H1 (cell line): Measurements from ENCODE around the gene TMEM50A. TPM values are rescaled to one million over a fixed set of nuclear protein-coding genes. Genes with fewer than 3 reads are reported as not detected.
"Not testable (repeated sequence)": the region's sequence is repeated elsewhere in the genome, so short reads cannot be mapped to it uniquely, and the experiment has no call there.

Experiments
- CTCF ChIA-PET: fragments of 300-600 bp; sonication (Branson Sonifier 250); formaldehyde crosslinking; loops from one replicate; lab custom pipeline; 2021; ENCODE audit not compliant: partially characterized antibody; lab: Charles Lee
- POLR2A ChIA-PET: fragments of 300-600 bp; sonication (Branson Sonifier 250); formaldehyde crosslinking; loops from one replicate; lab custom pipeline; 2021; ENCODE audit warnings: inconsistent platforms; ENCODE audit not compliant: partially characterized antibody; lab: Charles Lee
- DNase-seq, 2 experiments: peaks; one replicate each; pipeline versions ENCODE4 v3.0.0 to v3.0.0-alpha.2; 2010 to 2022; ENCODE audit warnings: low spot score in 2 of 2, low read depth in 1 of 2, mixed read lengths in 1 of 2
- FAIRE-seq: peaks from 2 replicates; lab custom pipeline; 2011; peaks lifted over from hg19 to GRCh38; lab: Jason Lieb, UNC
- H2AFZ ChIP-seq: 2 replicates; pipeline ENCODE4 v1.8.1; 2012; ENCODE audit warnings: low read length, inconsistent platforms
- H2AK5ac ChIP-seq: 2 replicates; pipeline ENCODE4 v1.6.1; 2013; ENCODE audit warnings: low read depth, low read length
- H2BK120ac ChIP-seq: replicated peaks from 2 replicates; pipeline ENCODE3; 2013; ENCODE audit warnings: low read depth, low read length, inconsistent platforms
- H2BK12ac ChIP-seq: 2 replicates; pipeline ENCODE4 v1.6.1; 2013; ENCODE audit warnings: low read depth, low read length
- H2BK15ac ChIP-seq: 2 replicates; pipeline ENCODE4 v1.6.1; 2013; ENCODE audit warnings: low read length
- H2BK20ac ChIP-seq: 2 replicates; pipeline ENCODE4 v1.6.1; 2013; ENCODE audit warnings: low read length
- H2BK5ac ChIP-seq: 2 replicates; pipeline ENCODE4 v1.6.1; 2013; ENCODE audit warnings: low read depth, low read length
- H3K14ac ChIP-seq: 2 replicates; pipeline ENCODE4 v1.6.1; 2013; ENCODE audit warnings: inconsistent platforms; ENCODE audit not compliant: insufficient read length
- H3K18ac ChIP-seq: 2 replicates; pipeline ENCODE4 v1.6.1; 2013; ENCODE audit warnings: low read length; ENCODE audit errors: extremely low read depth
- H3K23ac ChIP-seq: 2 replicates; pipeline ENCODE4 v1.6.1; 2013; ENCODE audit warnings: inconsistent platforms; ENCODE audit not compliant: insufficient read length
- H3K23me2 ChIP-seq: 2 replicates; pipeline ENCODE4 v1.6.1; 2013; ENCODE audit warnings: low read depth, low read length
- H3K27ac ChIP-seq: 2 replicates; pipeline ENCODE4 v1.6.1; 2011; ENCODE audit warnings: low read depth, low read length, inconsistent platforms
- H3K27me3 ChIP-seq, 4 experiments: replicated peaks in 1 of 4; 1 replicate in 1 of 4; 2 replicates in 3 of 4; pipeline versions ENCODE4 v1.6.1 to v1.8.1; 2011 to 2013; ENCODE audit warnings: low read length in 3 of 4, mild to moderate bottlenecking in 3 of 4, inconsistent platforms in 2 of 4, mixed read lengths in 2 of 4, moderate library complexity in 1 of 4; ENCODE audit not compliant: control insufficient read depth in 3 of 4, insufficient read depth in 3 of 4; ENCODE audit errors: extremely low read depth in 1 of 4
- H3K36me3 ChIP-seq, 4 experiments: 2 replicates each; pipeline versions ENCODE4 v1.6.1 to v1.8.1; 2011 to 2013; ENCODE audit warnings: mild to moderate bottlenecking in 4 of 4, low read length in 3 of 4, moderate library complexity in 2 of 4, control low read depth in 1 of 4, inconsistent platforms in 1 of 4; ENCODE audit not compliant: insufficient read depth in 4 of 4, control insufficient read depth in 2 of 4
- H3K4ac ChIP-seq: replicated peaks from 2 replicates; pipeline ENCODE3; 2013; ENCODE audit warnings: low read length, low read depth, mixed read lengths, inconsistent platforms; ENCODE audit not compliant: insufficient read length
- H3K4me1 ChIP-seq, 4 experiments: replicated peaks in 1 of 4; 1 replicate in 1 of 4; 2 replicates in 3 of 4; pipeline versions ENCODE4 v1.6.1 to v1.8.1; 2011 to 2013; ENCODE audit warnings: low read length in 3 of 4, inconsistent platforms in 2 of 4, mixed read lengths in 1 of 4; ENCODE audit not compliant: insufficient read depth in 4 of 4, control insufficient read depth in 3 of 4
- H3K4me2 ChIP-seq, 2 experiments: 2 replicates each; pipeline versions ENCODE4 v1.6.1 to v1.8.1; 2011 to 2013; ENCODE audit warnings: low read depth in 2 of 2, low read length in 2 of 2, control low read depth in 1 of 2, inconsistent platforms in 1 of 2, mild to moderate bottlenecking in 1 of 2; ENCODE audit not compliant: insufficient read depth in 1 of 2
- H3K4me3 ChIP-seq, 4 experiments: fragments of 200-600, 300-600 bp in 1 of 4; sonication (generic), shearing (Covaris generic), sonication (Bioruptor Twin) in 1 of 4; 2 replicates each; pipeline versions ENCODE4 v1.5.1 to v1.8.1; 2011 to 2016; ENCODE audit warnings: low read length in 4 of 4, low read depth in 3 of 4, control low read depth in 2 of 4, inconsistent platforms in 2 of 4, mild to moderate bottlenecking in 2 of 4, mixed read lengths in 1 of 4, moderate library complexity in 1 of 4; ENCODE audit not compliant: insufficient read depth in 2 of 4; ENCODE audit errors: extremely low read depth in 1 of 4
- H3K56ac ChIP-seq: replicated peaks from 2 replicates; pipeline ENCODE3; 2013; ENCODE audit warnings: low read depth, mild to moderate bottlenecking, mixed read lengths, low read length, inconsistent platforms; ENCODE audit not compliant: insufficient read length
- H3K79me1 ChIP-seq: 2 replicates; pipeline ENCODE4 v1.6.1; 2013; ENCODE audit warnings: low read depth, low read length, control low read depth
- H3K79me2 ChIP-seq, 2 experiments: 2 replicates each; pipeline versions ENCODE4 v1.6.1 to v1.8.1; 2012 to 2013; ENCODE audit warnings: low read length in 2 of 2, mild to moderate bottlenecking in 2 of 2, inconsistent platforms in 1 of 2; ENCODE audit not compliant: insufficient read depth in 2 of 2, control insufficient read depth in 1 of 2
- H3K9ac ChIP-seq, 4 experiments: replicated peaks in 1 of 4; 1 replicate in 1 of 4; 2 replicates in 3 of 4; pipeline versions ENCODE4 v1.6.1 to v1.8.1; 2011 to 2013; ENCODE audit warnings: low read depth in 3 of 4, low read length in 3 of 4, control low read depth in 2 of 4, mild to moderate bottlenecking in 2 of 4, moderate library complexity in 2 of 4, inconsistent platforms in 1 of 4; ENCODE audit errors: extremely low read depth in 1 of 4
- H3K9me3 ChIP-seq, 2 experiments: 2 replicates each; pipeline versions ENCODE4 v1.6.1 to v1.8.1; 2012 to 2013; ENCODE audit warnings: mild to moderate bottlenecking in 2 of 2, moderate library complexity in 2 of 2, control low read depth in 1 of 2, inconsistent platforms in 1 of 2, low read depth in 1 of 2, low read length in 1 of 2, mixed read lengths in 1 of 2; ENCODE audit not compliant: insufficient read depth in 2 of 2
- H4K20me1 ChIP-seq, 2 experiments: replicated peaks in 1 of 2; 2 replicates each; pipeline versions ENCODE3 to v1.8.1; 2011 to 2013; ENCODE audit warnings: inconsistent platforms in 2 of 2, low read length in 2 of 2, mild to moderate bottlenecking in 1 of 2; ENCODE audit not compliant: insufficient read depth in 2 of 2, control insufficient read depth in 1 of 2
- H4K5ac ChIP-seq: 2 replicates; pipeline ENCODE4 v1.6.1; 2013; ENCODE audit warnings: low read length, low read depth, mixed read lengths, inconsistent platforms; ENCODE audit not compliant: insufficient read length
- H4K8ac ChIP-seq: 2 replicates; pipeline ENCODE4 v1.8.0; 2013; ENCODE audit warnings: mild to moderate bottlenecking, moderate library complexity, low read length, inconsistent platforms; ENCODE audit not compliant: insufficient read depth; ENCODE audit errors: extremely low read depth
- H4K91ac ChIP-seq: replicated peaks from 2 replicates; pipeline ENCODE3; 2013; ENCODE audit warnings: low read length, mixed read lengths, inconsistent platforms; ENCODE audit not compliant: insufficient read length
- WGBS, 2 experiments: shearing (Covaris generic) in 1 of 2; methylation state at CpG; one replicate each; pipeline versions ENCODE4 v1.1.6 to v1.1.7; 2013 to 2015; ENCODE audit warnings: low lambda C conversion rate in 2 of 2, mixed read lengths in 2 of 2, inconsistent platforms in 1 of 2, low coverage in 1 of 2, missing lambda C conversion rate in 1 of 2; ENCODE audit not compliant: insufficient replicate concordance in 2 of 2, insufficient coverage in 1 of 2, insufficient read length in 1 of 2; ENCODE audit errors: extremely low coverage in 1 of 2, missing lambda C conversion rate in 1 of 2; 5-methylcytosine and 5-hydroxymethylcytosine counted together
- polyA plus RNA-seq, 7 experiments: library from polyadenylated mRNA; depleted of rRNA in 3 of 7; stranded (reverse) in 5 of 7; unstranded in 2 of 7; fragments of >200 nt in 5 of 7; fragments of 200-250 nt in 2 of 7; gene quantifications; 1 replicate in 5 of 7; 2 replicates in 1 of 7; 4 replicates in 1 of 7; pipeline versions ENCODE4 v1.2.1 to v1.2.3, GENCODE V29; 2011 to 2013; ENCODE audit warnings: missing spikeins in 2 of 7, mixed read lengths in 2 of 7
- total RNA-seq: library from RNA; stranded (reverse); fragmentation: NEBNext Ultra II Directional; extraction: Animal tissue kit (Norgen Biotek cat#: 25700); gene quantifications from 2 replicates; pipeline ENCODE4 v1.2.1, GENCODE V29; 2021

The TMEM50A gene
- total and polyA plus RNA-seq, 2 of the 8 experiments (the other 6 are each of a cell fraction or from before 2014, with no cell fraction given), result 98.6 to 111 TPM

DNA sequence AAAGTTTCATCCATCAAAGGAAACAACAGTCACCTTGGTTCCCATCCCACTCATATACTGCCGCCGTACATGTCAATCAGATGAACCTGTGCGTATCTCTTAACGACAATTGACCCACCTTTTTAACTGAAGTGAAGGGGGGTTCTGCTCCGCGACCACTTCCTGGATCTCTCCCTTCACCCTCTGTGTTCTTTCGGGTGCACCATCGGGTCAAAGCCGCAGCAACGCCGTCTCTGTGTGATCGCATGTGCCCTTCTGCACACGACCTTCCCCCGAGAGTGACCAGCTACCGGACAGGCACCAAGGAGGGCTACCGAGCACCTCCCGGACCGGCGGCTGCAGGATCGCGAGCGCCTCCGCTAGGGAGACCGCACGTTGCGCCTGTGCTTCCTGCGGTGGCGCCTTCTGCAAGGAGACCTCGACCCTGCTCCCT is 1.2 kb upstream of the TMEM50A start:
- H3K23me2 ChIP-seq, H4K5ac ChIP-seq, H2BK15ac ChIP-seq, H2AFZ ChIP-seq, H2BK120ac ChIP-seq, H3K36me3 ChIP-seq, H2BK12ac ChIP-seq, H3K4me1 ChIP-seq, DNase-seq, H4K8ac ChIP-seq, H3K27ac ChIP-seq, H3K18ac ChIP-seq, H3K9me3 ChIP-seq, H4K91ac ChIP-seq, H2AK5ac ChIP-seq, H2BK20ac ChIP-seq, H2BK5ac ChIP-seq, H3K56ac ChIP-seq, H3K4ac ChIP-seq, H4K20me1 ChIP-seq, H3K23ac ChIP-seq, POLR2A ChIA-PET, H3K79me1 ChIP-seq, H3K14ac ChIP-seq, H3K27me3 ChIP-seq: not testable (repeated sequence)
- H3K4me2 ChIP-seq, result peak overlapping the region; percentile 71 to 74
- peak overlapping the region; percentile 62 to 89 (median 74) for H3K4me3 ChIP-seq
- peak; percentile 19 for FAIRE-seq
- CTCF ChIA-PET, result interaction anchor here (0.7 kb wide), 1 partner anchor 125 kb away, joined by 3 read pairs; no protein-coding TSS in a partner anchor
- peaks cover 0 to 44% of the 10 kb centered on the region in 2 experiments; a peak in 2 of 4 replicates for H3K79me2 ChIP-seq
- H3K9ac ChIP-seq, result peak overlapping the region in 3 of 4 experiments; percentile 34 to 60 (median 38); a peak in 5 of 7 replicates
- WGBS, 2 experiments, result 2% methylated on average over 11 of the region's 29 CpGs; no CpG with 5 or more reads in 1 of the 2 experiments
